DOHH2 (cell line): ENCODE measurements around the gene AFAP1.

Experiments
- CTCF ChIP-seq: fragments of 200-600 bp; sonication (generic); IDR thresholded peaks from one replicate; pipeline ENCODE4 v1.5.1; 2014; ENCODE audit warnings: antibody characterized with exemption, mild to moderate bottlenecking, low read depth, low read length; ENCODE audit not compliant: poor library complexity, severe bottlenecking
- EZH2phosphoT487 ChIP-seq: fragments of 200-600 bp; sonication (generic); IDR thresholded peaks from 2 replicates; pipeline ENCODE4 v1.6.1; 2017; ENCODE audit warnings: borderline replicate concordance, mild to moderate bottlenecking, antibody characterized with exemption, low read length, moderate library complexity, mixed read lengths

DNA sequence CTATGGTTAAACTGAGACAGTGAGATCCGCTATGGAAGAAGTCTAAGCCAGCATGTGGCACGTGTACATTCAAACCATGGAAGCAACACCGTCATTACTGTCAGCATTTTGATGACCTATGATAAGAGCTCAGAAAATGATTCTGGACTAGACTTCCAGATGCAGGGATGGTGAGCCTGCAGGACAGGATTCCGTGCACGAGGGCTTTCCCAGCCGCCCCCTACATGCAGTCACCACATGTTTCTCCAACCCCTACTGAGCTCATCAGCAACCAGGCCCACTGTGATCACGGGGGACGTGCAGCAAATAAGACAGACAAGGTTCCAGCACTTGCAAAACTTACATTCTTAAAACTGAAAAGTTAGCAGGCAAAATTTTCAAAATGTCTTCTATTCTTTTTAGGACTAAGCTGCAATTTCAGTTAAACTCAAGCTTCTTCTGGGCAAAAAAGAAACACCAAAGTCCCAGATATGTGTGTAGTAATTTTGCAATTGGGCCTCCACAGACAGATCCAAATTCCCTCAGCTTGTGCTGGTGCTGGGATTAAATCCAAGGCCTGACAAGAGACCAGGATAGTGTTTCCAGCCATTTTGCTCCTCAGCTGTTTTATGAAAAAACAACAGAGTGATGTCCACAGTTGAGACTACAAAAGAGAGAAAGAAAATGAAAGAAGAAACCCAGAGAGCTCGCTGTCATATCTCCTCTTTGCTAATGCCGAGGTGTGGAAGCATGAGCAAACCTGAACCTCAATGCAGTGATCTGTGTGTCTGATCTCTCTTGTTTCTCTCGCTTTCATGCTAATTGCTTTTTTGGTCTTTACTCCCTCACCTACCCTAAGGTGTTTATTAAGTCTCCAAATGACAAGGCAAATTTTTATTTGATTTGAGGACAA is 118.2 kb downstream of the AFAP1 start:
- TF ChIP-seq CTCF (no peak), EZH2phosphoT487 (no peak)
